Fibroblast of lung (primary cell): ENCODE measurements around the gene C1RL. TPM values are rescaled to one million over a fixed set of nuclear protein-coding genes. Genes with fewer than 3 reads are reported as not detected.
"Not testable (repeated sequence)": the region's sequence is repeated elsewhere in the genome, so short reads cannot be mapped to it uniquely, and the experiment has no call there.

Source experiments
- DNase-seq, 2 donors: peaks; one replicate each; pipeline versions ENCODE4 v3.0.0 to v3.0.0-alpha.2; 2010; ENCODE audit warnings: low read depth in 2 of 2
- H2AFZ ChIP-seq: 2 replicates; pipeline ENCODE4 v1.5.1; 2012; ENCODE audit warnings: low read length, control low read depth, inconsistent platforms
- H3K27ac ChIP-seq: 2 replicates; pipeline ENCODE4 v1.5.1; 2011; ENCODE audit warnings: low read length, control low read depth; ENCODE audit not compliant: insufficient read depth
- H3K27me3 ChIP-seq: 2 replicates; pipeline ENCODE4 v1.5.1; 2011; ENCODE audit warnings: mild to moderate bottlenecking, low read length; ENCODE audit not compliant: control insufficient read depth, insufficient read depth
- H3K36me3 ChIP-seq: 2 replicates; pipeline ENCODE4 v1.5.1; 2011; ENCODE audit warnings: low read length; ENCODE audit not compliant: control insufficient read depth, insufficient read depth
- H3K4me1 ChIP-seq: 2 replicates; pipeline ENCODE4 v1.5.1; 2011; ENCODE audit warnings: low read length; ENCODE audit not compliant: control insufficient read depth, insufficient read depth; ENCODE audit errors: extremely low read depth
- H3K4me2 ChIP-seq: 2 replicates; pipeline ENCODE4 v1.5.1; 2011; ENCODE audit warnings: low read length, control low read depth; ENCODE audit not compliant: insufficient read depth; ENCODE audit errors: extremely low read depth
- H3K4me3 ChIP-seq, 4 experiments: fragments of 200-600 bp in 1 of 4; sonication (generic) in 1 of 4; replicated peaks in 1 of 4; 2 replicates each; pipeline ENCODE4 v1.5.1; 2011 to 2016; ENCODE audit warnings: low read length in 4 of 4, low read depth in 3 of 4, mild to moderate bottlenecking in 3 of 4, control low read depth in 2 of 4, inconsistent platforms in 1 of 4, mixed read lengths in 1 of 4; ENCODE audit not compliant: insufficient read depth in 1 of 4; ENCODE audit errors: control extremely low read depth in 1 of 4
- H3K79me2 ChIP-seq: 2 replicates; pipeline ENCODE4 v1.5.1; 2012; ENCODE audit warnings: mild to moderate bottlenecking, low read length, inconsistent platforms; ENCODE audit not compliant: control insufficient read depth, insufficient read depth
- H3K9ac ChIP-seq: 2 replicates; pipeline ENCODE4 v1.5.1; 2011; ENCODE audit warnings: mild to moderate bottlenecking, low read length, control low read depth; ENCODE audit not compliant: insufficient read depth
- H3K9me3 ChIP-seq: 2 replicates; pipeline ENCODE4 v1.5.1; 2012; ENCODE audit warnings: low read depth, low read length; ENCODE audit not compliant: control insufficient read depth, insufficient read depth
- H4K20me1 ChIP-seq: 2 replicates; pipeline ENCODE4 v1.5.1; 2011; ENCODE audit warnings: low read length; ENCODE audit not compliant: control insufficient read depth, insufficient read depth; ENCODE audit errors: extremely low read depth
- EZH2 ChIP-seq: IDR thresholded peaks from 2 replicates; pipeline ENCODE4 v1.5.1; 2012; ENCODE audit warnings: low read length, control low read depth, mild to moderate bottlenecking; ENCODE audit errors: missing control alignments
- polyA plus RNA-seq, 2 donors: library from polyadenylated mRNA; depleted of rRNA in 1 of 2; stranded (reverse) in 1 of 2; unstranded in 1 of 2; fragments of >200 nt; gene quantifications; 2 replicates each; pipeline ENCODE4 v1.2.1, GENCODE V29; 2011 to 2012; ENCODE audit warnings: missing spikeins in 1 of 2
- total RNA-seq: library from RNA; depleted of rRNA; stranded (reverse); fragments of >200 nt; gene quantifications from 2 replicates; pipeline ENCODE4 v1.2.1, GENCODE V29; 2014
- TF ChIP-seq, protein P1 (sequence below), 2 donors: IDR thresholded peaks in 1 of 2; conservative IDR thresholded peaks in 1 of 2; 1 replicate in 1 of 2; 2 replicates in 1 of 2; pipeline ENCODE4 v1.5.1; 2011 to 2012; ENCODE audit warnings: low read length in 2 of 2, control low read depth in 1 of 2, inconsistent platforms in 1 of 2, low read depth in 1 of 2, mild to moderate bottlenecking in 1 of 2

The C1RL gene
- total and polyA plus RNA-seq, 2 donors (not counting 1 experiment from before 2014, with no cell fraction given), result 46.2 to 64.9 TPM

DNA sequence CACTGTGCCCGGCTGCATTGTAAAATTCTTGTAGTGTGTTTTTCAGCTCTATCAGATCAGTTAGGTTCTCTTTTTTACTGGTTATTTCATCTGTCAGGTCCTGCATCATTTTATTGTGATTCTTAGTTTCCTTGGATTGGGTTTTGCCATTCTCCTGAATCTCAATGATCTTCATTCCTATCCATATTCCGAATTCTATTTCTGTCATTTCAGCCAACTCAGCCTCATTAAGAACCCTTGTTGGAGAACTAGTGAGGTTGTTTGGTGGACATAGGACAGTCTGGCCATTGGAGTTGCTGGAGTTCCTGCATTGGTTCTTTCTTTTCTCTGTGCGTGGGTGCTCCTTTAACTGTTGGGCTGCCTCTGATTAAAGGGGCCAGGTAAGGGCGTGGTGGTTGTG, 54.1 kb downstream of the C1RL start:
- peaks cover 11% of the 10 kb centered on the region for H3K27me3 ChIP-seq
- H3K27ac ChIP-seq, result no peak overlapping the region
- no peaks in the 10 kb centered on the region for H3K79me2 ChIP-seq
- H3K9ac ChIP-seq, result no peak overlapping the region
- H3K4me2 ChIP-seq, result no peak overlapping the region
- no peak overlapping the region for H3K4me3 ChIP-seq
- H4K20me1 ChIP-seq, result no peaks in the 10 kb centered on the region
- no peaks in the 10 kb centered on the region for H3K9me3 ChIP-seq
- no peak for DNase-seq
- no peak overlapping the region for H2AFZ ChIP-seq
- H3K36me3 ChIP-seq, result no peaks in the 10 kb centered on the region
- no peak for TF ChIP-seq EZH2
- TF ChIP-seq, protein P1, sequence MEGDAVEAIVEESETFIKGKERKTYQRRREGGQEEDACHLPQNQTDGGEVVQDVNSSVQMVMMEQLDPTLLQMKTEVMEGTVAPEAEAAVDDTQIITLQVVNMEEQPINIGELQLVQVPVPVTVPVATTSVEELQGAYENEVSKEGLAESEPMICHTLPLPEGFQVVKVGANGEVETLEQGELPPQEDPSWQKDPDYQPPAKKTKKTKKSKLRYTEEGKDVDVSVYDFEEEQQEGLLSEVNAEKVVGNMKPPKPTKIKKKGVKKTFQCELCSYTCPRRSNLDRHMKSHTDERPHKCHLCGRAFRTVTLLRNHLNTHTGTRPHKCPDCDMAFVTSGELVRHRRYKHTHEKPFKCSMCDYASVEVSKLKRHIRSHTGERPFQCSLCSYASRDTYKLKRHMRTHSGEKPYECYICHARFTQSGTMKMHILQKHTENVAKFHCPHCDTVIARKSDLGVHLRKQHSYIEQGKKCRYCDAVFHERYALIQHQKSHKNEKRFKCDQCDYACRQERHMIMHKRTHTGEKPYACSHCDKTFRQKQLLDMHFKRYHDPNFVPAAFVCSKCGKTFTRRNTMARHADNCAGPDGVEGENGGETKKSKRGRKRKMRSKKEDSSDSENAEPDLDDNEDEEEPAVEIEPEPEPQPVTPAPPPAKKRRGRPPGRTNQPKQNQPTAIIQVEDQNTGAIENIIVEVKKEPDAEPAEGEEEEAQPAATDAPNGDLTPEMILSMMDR (conservative IDR thresholded peaks at IDR 0.05 in 1 of 2, IDR thresholded peaks at IDR 0.05 in 1 of 2; ENCODE audit: low read depth in 1 of 2, low read length in 2 of 2), result no peak
- H3K4me1 ChIP-seq, result peaks cover 3% of the 10 kb centered on the region

DNA sequence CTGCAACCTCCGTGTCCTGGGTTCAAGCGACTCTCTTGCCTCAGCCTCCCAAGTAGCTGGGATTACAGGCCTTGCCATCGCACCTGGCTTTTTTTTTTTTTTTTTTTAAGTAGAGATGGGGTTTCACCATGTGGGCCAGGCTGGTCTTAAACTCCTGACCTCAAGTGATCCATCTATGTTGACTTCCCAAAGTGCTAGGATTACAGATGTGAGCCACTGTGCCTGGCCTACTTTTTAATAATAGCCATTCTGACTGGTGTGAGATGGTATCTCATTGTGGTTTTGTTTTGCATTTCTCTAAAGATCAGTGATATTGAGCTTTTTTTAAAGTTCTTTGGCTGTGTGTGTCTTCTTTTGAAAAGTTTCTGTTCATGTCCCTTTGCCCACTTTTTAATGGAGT, 59.0 kb downstream of the C1RL start:
- not testable (repeated sequence) for H3K4me3 ChIP-seq, H3K4me2 ChIP-seq, H3K27ac ChIP-seq, H4K20me1 ChIP-seq, H3K9me3 ChIP-seq, H3K36me3 ChIP-seq, DNase-seq, H3K79me2 ChIP-seq, H3K27me3 ChIP-seq, H3K4me1 ChIP-seq, H2AFZ ChIP-seq, H3K9ac ChIP-seq

DNA sequence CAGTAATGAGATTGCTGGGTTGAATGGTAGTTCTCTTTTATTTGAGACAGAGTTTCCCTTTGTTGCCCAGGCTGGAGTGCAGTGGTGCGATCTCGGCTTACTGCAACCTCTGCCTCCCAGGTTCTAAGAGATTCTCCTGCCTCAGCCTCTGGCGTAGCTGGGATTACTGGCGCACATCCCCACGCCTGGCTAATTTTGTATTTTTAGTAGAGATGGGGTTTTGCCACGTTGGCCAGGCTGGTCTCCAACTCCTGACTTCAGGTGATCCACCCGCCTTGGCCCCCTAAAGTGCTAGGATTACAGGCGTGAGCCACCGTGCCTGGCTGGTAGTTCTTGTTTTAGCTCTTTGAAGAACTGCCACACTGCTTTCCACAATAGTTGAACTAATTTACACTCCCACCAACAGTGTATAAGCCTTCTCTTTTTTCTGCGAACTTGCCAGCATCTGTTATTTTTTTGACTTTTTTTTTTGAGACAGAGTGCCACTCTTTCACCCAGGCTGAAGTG, 59.5 kb downstream of the C1RL start:
- not testable (repeated sequence) for H3K9me3 ChIP-seq, H3K4me3 ChIP-seq, H3K27ac ChIP-seq, H3K9ac ChIP-seq, H2AFZ ChIP-seq, H3K4me1 ChIP-seq, H3K79me2 ChIP-seq, H3K27me3 ChIP-seq, H4K20me1 ChIP-seq, H3K36me3 ChIP-seq, DNase-seq, H3K4me2 ChIP-seq

DNA sequence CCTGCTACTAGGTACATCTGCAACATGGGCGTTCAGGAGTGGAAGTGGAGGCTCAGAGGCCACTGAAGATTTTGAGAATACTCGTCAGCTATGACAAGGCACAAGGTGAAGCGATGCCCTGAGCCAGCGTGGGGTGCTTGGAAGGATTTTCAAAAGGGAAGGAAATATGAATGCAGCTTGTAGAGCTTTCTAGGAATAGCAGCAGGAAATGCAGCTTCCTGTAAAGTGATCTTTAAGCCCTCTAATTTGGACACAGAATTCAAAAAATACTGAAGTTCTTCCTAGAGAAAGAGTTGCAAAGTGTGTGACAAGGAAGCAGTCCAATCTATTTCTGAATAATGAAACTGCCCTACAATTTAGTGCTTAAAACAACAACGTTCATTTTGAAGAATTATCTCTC, 61.7 kb downstream of the C1RL start:
- no peak overlapping the region for H3K4me3 ChIP-seq
- DNase-seq, result no peak
- no peak for TF ChIP-seq EZH2
- TF ChIP-seq, protein P1 (conservative IDR thresholded peaks at IDR 0.05 in 1 of 2, IDR thresholded peaks at IDR 0.05 in 1 of 2; ENCODE audit: low read depth in 1 of 2, low read length in 2 of 2), result no peak
- no peaks in the 10 kb centered on the region for H4K20me1 ChIP-seq
- H3K36me3 ChIP-seq, result no peaks in the 10 kb centered on the region
- H3K79me2 ChIP-seq, result no peaks in the 10 kb centered on the region
- no peaks in the 10 kb centered on the region for H3K4me1 ChIP-seq
- no peaks in the 10 kb centered on the region for H3K9me3 ChIP-seq
- no peak overlapping the region for H3K9ac ChIP-seq
- H2AFZ ChIP-seq, result no peak overlapping the region
- no peak overlapping the region for H3K27ac ChIP-seq
- H3K27me3 ChIP-seq, result peaks cover 5% of the 10 kb centered on the region
- no peak overlapping the region for H3K4me2 ChIP-seq
